Endothelial cell of umbilical vein (primary cell): ENCODE measurements around the gene MYO15A.

Source experiments
- EZH2 ChIP-seq: IDR thresholded peaks from 2 replicates; pipeline ENCODE4 v1.6.1; 2012; ENCODE audit warnings: borderline replicate concordance, low read depth, mild to moderate bottlenecking, moderate library complexity, low read length, inconsistent platforms; ENCODE audit not compliant: severe bottlenecking
- POLR2A ChIP-seq: IDR thresholded peaks from 2 replicates; pipeline ENCODE4 v1.6.1; 2012; ENCODE audit warnings: low read depth, mild to moderate bottlenecking, control low read depth, low read length
- TF ChIP-seq, protein P1 (sequence below), 2 donors: IDR thresholded peaks; 1 replicate in 1 of 2; 2 replicates in 1 of 2; pipeline ENCODE4 v1.5.1; 2011; ENCODE audit warnings: low read length in 2 of 2, mild to moderate bottlenecking in 2 of 2, moderate library complexity in 2 of 2, control low read depth in 1 of 2, inconsistent platforms in 1 of 2, low read depth in 1 of 2; ENCODE audit not compliant: insufficient read depth in 1 of 2; ENCODE audit errors: extremely low read depth in 1 of 2
- TF ChIP-seq, protein P2 (sequence below): IDR thresholded peaks from 2 replicates; pipeline ENCODE4 v1.6.1; 2011; ENCODE audit not compliant: insufficient read depth, insufficient read length

DNA sequence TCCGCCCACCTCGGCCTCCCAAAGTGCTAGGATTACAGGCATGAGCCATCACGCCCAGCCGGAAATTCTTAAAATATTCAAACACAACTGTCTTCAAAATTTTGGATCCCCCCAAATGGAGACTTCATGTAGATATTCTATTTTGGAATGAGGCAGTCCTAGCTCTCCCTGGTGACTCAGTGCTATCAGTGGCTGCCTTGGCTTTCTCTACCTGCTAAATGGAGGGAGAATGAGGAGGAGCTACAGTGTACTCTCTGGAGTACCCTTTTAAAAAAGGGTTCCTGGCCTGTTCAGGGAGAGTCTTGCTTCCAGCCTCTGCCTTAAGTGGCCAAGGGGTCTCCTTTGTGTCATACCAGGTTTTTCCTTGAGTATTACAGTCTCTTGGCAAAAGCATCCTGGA lies 85.8 kb downstream of the MYO15A start:
- TF ChIP-seq, protein P1, sequence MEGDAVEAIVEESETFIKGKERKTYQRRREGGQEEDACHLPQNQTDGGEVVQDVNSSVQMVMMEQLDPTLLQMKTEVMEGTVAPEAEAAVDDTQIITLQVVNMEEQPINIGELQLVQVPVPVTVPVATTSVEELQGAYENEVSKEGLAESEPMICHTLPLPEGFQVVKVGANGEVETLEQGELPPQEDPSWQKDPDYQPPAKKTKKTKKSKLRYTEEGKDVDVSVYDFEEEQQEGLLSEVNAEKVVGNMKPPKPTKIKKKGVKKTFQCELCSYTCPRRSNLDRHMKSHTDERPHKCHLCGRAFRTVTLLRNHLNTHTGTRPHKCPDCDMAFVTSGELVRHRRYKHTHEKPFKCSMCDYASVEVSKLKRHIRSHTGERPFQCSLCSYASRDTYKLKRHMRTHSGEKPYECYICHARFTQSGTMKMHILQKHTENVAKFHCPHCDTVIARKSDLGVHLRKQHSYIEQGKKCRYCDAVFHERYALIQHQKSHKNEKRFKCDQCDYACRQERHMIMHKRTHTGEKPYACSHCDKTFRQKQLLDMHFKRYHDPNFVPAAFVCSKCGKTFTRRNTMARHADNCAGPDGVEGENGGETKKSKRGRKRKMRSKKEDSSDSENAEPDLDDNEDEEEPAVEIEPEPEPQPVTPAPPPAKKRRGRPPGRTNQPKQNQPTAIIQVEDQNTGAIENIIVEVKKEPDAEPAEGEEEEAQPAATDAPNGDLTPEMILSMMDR (IDR thresholded peaks at IDR 0.05; ENCODE audit: extremely low read depth in 1 of 2, insufficient read depth in 1 of 2, low read depth in 1 of 2, low read length in 2 of 2): no peak
- TF ChIP-seq POLR2A (no peak), EZH2 (no peak)
- TF ChIP-seq, protein P2, sequence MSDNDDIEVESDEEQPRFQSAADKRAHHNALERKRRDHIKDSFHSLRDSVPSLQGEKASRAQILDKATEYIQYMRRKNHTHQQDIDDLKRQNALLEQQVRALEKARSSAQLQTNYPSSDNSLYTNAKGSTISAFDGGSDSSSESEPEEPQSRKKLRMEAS: no peak
